C4-2B (cell line): ENCODE data around the gene FSTL4.

Experiments
- H3K27ac ChIP-seq: fragments of 450-650 bp; 2 replicates; pipeline ENCODE4 v1.5.1; 2017
- CTCF ChIP-seq: fragments of 450-650 bp; conservative IDR thresholded peaks from 2 replicates; pipeline ENCODE4 v1.5.1; 2017; ENCODE audit warnings: mild to moderate bottlenecking
- ZFX ChIP-seq: fragments of 450-650 bp; IDR thresholded peaks from 2 replicates; pipeline ENCODE4 v1.6.1; 2017

Gene FSTL4

GRCh38 chr5:133533541-133533940 lies 78.8 kb downstream of the FSTL4 start:
- H3K27ac ChIP-seq = no peak overlapping the region
- no peak for TF ChIP-seq ZFX
- TF ChIP-seq CTCF = no peak

GRCh38 chr5:133531594-133531993 lies 80.7 kb downstream of the FSTL4 start:
- TF ChIP-seq ZFX = no peak
- TF ChIP-seq CTCF = no peak
- H3K27ac ChIP-seq = no peak overlapping the region

- TF ChIP-seq CTCF (no peak), ZFX (no peak)
- no peak overlapping the region for H3K27ac ChIP-seq
These were observed 81.2 kb downstream of the FSTL4 start for GRCh38 chr5:133531178-133531577.

- H3K27ac ChIP-seq = no peak overlapping the region
- TF ChIP-seq ZFX (no peak), CTCF (no peak)
These were observed 82.1 kb downstream of the FSTL4 start for GRCh38 chr5:133530270-133530669.

- TF ChIP-seq CTCF (no peak), ZFX (no peak)
- H3K27ac ChIP-seq = no peak overlapping the region
These were observed 83.5 kb downstream of the FSTL4 start for GRCh38 chr5:133528841-133529240.

- TF ChIP-seq ZFX (no peak), CTCF (no peak)
- no peak overlapping the region for H3K27ac ChIP-seq
These were observed 85.0 kb downstream of the FSTL4 start for GRCh38 chr5:133527311-133527710.

- no peak for TF ChIP-seq CTCF
- no peak overlapping the region for H3K27ac ChIP-seq
These were observed 86.0 kb downstream of the FSTL4 start for GRCh38 chr5:133526368-133526767.

- no peak overlapping the region for H3K27ac ChIP-seq
- no peak for TF ChIP-seq CTCF
- no peak for TF ChIP-seq ZFX
These were observed 87.2 kb downstream of the FSTL4 start for GRCh38 chr5:133525126-133525525.
